HG02973 (cell line): ENCODE measurements around the gene LLGL1.

Source experiments
- ATAC-seq: cut with Tn5 transposase; IDR thresholded peaks from one replicate; pipeline ENCODE4 v1.9.1; 2021; ENCODE audit warnings: moderate library complexity; ENCODE audit not compliant: unreplicated experiment

Gene LLGL1

DNA sequence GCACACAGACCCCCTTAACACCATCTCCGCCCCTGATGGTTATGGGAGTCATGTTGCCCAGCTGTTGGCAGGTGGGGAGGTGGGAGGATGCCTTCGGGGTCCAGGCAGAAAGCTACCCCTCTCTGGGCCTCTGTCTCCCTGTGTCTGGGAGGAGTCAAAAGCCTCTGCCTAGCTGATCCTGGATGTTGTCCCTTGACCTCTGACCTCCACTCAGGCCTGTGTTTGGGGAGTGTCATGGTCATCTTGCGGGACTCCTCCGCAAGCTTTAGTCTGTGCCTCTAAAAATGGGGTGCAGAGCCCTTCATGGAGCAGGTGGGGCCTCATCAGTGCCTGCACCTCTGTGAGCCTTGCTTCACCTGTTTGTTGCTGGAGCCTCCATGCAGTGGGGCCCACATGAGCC lies 3.8 kb downstream of the LLGL1 start:
- no peak for ATAC-seq

DNA sequence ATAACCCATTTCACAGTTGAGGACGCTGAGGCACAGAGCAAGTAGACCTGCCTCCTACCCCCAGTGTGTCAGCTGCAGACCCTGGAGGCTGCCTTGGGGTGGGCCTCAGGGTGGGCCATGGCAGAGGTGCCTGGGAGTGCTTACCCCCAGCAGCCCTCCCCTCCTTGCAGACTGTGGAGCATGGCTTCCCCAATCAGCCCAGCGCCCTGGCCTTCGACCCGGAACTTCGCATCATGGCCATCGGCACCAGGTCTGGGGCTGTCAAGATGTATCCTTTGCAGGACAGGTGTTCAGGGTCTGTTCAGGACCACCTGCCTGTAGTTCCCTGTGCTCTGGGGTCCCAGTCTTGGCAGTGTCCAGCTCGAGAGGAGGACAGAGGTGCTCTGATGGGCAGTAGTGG lies 4.3 kb downstream of the LLGL1 start:
- no peak for ATAC-seq

DNA sequence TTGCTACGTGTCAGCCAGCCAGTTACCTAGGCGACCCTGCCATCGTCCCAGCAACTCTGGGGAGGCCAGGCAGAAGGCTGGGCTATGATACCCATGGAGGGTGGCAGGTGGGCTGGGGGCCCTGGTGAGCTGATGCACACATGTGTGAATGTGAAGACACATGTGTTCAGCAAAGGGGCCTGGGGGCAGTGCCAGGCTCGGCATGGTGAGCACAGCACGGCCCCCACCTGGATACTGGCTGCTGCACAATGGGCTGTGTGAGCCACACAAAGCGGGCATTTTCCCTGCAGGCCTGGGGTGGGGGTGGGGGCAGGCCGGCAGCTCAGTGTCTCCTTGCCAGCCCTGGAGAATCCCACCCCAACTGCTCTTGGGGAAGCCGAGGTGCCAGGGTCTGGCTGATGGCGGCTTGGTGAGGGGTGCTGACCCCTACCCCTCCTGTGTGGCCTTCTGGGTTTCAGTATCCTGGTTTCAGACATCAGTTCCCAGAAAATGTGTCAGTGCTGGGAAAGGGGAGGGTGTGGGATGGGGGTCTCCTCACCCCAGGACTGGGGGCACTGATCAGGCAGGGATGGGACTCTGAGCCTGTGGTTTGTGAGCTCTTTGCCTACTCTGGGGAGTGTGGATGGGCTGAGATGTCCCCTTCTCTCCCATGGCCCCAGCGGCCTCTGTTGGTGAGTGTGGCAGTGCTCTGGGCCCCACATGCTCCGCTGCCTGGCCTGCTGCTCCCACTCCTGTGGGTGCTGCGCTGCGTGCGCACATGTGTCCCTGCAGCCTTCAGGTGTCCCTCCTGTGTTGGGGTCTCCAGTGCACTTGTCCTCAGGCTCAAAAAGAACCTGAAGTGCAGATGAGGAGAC lies 5.1 kb downstream of the LLGL1 start:
- ATAC-seq = no peak

DNA sequence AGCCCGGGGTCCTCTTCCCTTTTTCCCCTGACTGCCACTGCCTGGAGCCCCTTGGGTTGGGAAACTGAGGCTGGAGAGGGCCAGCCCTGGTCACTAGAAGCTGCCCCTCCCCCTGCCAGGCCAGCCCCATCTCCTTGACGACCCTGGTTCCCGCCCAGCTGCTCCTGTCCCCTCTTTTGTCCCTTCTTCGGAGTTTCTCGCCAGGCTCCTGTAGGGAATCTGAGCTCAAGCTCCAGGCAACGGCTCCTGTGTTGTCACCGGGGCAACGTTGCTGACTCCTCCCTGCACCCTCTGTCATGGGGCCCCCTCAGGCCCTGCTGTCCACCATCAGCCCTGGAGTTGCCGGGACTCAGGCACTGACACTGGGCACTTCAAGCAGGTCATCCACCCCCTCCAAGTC lies 5.7 kb downstream of the LLGL1 start:
- no peak for ATAC-seq

DNA sequence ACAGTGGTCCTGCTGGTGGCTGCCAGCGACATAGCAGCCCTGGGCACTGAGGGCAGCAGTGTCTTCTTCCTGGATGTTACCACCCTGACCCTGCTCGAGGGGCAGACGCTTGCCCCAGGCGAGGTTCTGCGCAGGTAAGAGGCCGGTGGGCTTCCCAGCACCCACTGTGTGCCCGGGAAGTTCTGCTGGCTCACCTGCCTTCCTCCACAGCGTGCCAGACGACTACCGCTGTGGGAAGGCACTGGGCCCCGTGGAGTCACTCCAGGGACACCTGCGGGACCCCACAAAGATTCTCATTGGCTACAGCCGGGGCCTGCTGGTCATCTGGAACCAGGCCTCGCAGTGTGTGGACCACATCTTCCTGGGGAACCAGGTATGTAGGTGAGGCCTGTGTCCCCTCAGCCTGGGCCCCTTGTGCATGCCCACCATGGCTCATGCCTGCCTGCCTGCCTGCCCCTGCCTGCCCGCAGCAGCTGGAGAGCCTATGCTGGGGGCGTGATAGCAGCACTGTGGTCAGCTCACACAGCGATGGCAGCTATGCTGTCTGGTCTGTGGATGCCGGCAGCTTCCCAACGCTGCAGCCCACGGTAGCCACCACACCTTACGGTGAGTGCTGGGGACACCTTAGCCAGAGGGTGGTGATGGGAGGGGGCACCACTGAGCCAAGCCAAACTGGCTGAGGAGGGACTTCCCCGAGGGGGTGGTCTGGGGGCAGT lies 8.5 kb downstream of the LLGL1 start:
- ATAC-seq = no peak

DNA sequence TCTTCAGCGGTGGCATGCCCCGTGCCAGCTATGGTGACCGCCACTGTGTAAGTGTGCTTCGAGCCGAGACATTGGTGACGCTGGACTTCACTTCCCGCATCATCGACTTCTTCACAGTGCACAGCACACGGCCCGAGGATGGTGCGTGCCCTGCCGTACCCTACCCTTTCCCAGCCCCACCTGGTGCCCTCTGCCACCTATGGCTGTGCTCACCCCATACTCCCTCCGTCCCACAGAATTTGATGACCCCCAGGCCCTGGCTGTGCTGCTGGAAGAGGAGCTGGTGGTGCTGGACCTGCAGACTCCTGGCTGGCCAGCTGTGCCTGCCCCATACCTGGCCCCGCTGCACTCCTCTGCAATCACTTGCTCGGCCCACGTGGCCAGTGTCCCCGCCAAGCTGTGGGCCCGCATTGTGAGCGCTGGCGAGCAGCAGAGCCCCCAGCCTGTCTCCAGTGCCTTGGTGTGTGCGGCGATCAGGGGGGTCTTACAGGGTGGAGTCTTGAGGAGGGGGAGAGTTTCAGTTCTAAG lies 9.5 kb downstream of the LLGL1 start:
- no peak for ATAC-seq

DNA sequence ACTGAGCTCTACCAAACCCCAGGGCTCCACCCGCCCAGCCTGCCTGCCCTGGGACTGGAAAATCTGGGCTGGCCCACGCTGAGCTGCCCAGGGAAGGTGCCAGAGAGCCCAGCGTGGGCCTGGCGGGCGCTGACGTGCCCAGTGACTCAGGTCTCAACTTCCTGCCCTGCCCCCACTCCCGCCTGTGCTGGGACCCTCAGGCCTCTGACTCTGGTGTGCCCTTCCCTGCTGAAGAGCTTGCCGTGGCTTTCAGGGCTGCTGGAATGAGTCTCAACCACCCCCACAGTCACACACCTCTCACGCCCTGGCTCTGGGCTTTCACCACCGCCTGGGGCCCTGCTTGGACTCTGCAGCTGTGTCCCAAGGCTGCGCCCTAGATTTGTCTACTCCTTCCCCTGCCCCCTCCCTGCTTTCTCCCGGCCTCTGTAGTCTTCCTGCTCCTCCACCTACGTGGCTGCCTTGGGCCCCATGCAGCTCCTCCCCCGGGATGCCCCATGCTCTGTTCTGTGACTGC lies 10.4 kb downstream of the LLGL1 start:
- no peak for ATAC-seq

DNA sequence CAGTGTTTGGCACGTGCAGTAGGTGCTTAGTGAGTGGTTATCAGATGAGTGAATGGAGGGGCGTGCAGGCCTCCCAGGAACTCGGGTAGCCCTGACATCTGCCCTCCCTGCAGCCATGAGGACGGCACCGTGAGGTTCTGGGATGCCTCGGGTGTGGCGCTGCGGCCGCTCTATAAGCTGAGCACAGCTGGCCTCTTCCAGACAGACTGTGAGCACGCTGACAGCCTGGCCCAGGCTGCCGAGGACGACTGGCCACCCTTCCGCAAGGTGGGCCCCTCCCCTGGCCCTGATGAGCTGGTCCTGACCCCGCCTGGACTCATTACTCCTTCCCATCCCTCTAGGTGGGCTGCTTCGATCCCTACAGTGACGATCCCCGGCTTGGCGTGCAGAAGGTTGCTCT lies 11.1 kb downstream of the LLGL1 start:
- ATAC-seq = no peak

DNA sequence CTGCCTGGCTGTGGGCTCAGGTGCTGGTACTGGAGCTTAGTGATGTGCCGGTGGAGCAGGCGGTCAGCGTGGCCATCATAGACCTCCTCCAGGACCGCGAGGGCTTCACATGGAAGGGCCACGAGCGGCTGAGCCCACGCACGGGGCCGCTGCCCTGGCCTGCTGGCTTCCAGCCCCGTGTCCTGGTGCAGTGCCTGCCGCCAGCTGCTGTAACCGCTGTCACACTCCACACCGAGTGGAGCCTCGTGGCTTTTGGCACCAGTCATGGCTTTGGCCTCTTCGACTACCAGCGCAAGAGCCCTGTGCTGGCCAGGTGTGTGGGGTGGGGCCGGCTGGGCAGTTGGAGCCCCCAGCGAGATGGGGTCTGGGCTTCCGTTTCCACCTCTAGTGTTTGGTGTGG lies 12.0 kb downstream of the LLGL1 start:
- ATAC-seq = no peak

DNA sequence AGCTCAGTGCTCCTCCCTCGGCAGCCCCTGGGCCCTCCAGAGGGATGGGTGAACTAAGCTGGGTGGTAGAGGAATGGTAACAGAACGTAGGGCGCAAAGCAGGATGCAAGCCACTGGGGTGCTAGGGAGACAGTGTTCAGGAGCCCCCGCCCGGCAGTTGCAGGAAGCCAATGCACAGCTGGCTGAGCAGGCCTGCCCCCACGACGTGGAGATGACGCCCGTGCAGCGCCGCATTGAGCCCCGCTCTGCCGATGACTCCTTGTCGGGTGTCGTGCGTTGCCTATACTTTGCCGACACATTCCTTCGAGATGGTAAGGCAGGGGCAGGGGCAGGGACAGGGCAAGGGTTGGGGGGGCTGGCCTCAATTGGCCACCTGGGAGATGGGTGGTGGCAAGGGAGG lies 12.9 kb downstream of the LLGL1 start:
- ATAC-seq = no peak

DNA sequence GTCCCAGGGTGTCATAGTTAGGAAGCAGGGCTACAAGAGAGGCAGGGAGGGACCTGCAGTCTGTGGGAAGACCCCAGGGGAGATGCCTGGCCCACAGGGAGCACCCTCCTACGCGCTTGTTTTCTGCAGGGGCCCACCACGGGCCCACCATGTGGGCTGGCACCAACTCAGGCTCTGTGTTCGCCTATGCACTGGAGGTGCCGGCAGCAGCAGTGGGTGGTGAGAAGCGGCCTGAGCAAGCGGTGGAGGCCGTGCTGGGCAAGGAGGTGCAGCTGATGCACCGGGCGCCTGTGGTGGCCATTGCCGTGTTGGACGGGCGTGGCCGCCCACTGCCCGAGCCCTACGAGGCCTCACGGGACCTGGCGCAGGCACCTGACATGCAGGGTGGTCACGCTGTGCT lies 15.0 kb downstream of the LLGL1 start:
- ATAC-seq = no peak

DNA sequence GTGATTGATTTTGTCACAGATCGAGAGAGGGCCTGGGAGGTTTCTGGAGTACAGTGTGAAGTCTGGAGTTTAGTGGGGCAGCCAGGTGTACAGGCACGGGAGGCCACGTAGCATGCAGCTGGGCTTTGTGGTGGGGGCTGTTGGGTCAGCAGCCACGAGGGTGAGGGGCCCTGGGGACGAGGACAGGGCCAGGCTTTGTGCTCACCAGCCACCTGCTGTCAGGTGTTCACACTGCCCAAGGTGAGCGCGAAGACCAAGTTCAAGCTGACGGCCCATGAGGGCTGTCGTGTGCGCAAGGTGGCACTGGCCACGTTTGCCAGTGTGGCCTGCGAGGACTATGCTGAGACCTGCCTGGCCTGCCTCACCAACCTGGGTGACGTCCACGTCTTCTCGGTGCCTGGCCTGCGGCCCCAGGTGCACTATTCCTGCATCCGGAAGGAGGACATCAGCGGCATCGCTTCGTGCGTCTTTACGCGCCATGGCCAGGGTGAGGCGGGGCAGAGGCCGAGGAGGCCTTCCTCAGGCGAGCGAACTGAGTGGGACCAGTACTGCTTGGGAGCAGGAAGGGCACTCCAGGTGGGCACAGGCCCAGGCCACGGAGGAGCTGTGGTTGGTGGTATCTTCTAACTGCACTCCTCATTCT lies 15.9 kb downstream of the LLGL1 start:
- no peak for ATAC-seq

DNA sequence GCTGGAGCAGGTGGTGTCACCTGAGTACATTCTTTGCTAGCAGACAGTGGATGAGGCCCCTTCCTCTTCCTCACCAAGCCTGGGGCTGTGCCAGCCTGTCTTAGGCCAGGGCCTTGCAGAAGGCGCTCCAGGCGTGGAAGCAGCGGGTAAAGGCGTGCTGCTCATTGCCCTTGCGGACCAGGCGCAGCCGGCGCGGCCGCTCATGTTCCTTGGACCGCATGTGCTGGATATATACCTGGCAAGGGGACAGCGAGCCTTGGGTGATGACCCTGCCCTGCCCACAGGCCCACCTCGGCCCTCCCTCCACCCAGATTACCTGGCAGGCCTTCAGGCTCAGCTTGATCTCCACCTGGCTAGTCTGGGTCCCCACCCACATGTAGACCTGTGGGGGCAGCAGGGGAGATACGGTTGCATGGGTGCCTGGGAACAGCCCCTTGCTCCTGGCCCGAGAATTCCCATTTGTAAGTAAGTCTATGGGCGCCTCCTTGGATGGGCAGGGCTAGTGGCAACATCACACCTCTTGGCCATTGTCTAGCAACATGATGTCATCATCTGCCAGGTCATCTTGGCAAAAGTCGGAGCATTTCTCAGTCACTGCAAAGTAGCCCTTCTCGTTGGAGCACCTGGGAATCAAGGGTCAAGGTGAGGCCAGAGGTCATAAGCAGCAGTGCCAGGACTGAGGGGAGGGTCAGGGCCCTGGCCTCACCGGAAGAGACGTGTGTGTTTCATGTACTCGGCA lies 19.8 kb downstream of the LLGL1 start:
- ATAC-seq = no peak

DNA sequence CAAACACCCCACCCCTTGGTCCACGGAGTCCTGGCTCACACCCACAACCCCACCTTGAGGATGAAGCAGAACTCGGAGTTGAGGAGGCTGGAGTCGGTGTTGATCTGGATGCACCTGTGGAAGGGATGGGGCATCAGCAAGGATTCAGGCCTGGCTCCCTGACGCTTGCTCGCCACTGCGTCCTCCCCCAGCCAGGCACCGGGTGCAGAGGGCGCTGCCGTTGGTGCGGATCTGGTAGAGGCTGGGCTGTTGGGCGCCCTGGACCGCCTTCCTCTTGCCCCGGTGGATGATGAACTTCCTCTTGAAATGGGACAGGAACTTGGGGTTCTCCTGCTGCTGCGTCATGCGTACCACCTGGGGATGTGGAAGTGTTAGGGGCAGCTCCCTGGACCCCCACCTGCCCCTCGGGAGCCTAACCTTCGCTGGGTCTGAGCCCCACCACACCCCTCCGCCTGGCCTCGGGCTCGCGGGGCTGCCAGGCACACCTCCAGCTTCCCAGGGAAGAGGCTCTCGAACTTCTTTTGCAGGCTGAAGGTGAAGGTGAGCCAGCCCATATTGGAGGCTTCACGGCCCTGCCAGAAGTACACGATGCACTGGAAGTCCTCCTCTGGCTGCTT lies 20.8 kb downstream of the LLGL1 start:
- no peak for ATAC-seq

DNA sequence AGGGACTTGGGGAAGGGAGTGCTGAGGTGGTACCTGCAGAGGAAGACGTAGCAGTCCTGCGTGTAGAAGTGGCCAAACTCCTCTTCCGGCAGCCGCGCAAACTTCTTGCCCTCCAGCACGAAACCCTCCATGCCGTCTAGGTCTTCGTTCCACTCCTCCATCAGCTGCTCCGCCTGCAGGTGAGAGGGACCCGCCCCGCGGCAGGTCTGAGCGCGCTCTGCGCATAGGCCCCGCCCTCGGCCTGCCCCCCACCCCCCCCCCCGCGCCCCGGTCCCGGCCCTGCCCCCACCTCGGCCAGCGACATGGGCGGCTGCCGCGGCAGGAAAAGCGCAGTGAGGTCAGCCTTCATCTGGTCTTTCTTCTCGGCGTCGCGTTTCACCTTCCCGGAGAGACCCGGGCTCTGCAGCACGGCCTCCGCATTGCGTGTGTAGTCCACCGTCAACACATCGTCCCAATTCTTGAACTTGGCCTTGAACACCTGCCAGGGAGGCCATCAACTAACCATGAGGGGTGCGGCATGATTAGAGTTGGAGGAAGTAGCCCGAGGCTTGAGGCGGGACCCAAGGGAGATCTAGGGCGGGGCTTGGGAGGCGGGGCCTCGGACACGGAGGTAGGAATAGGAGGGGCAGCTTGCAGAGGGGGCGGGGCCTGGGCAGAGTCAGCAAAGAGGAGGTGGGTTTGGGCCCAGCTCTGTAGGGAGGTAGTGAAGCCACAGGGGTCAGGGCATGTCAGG lies 21.6 kb downstream of the LLGL1 start:
- ATAC-seq = no peak

DNA sequence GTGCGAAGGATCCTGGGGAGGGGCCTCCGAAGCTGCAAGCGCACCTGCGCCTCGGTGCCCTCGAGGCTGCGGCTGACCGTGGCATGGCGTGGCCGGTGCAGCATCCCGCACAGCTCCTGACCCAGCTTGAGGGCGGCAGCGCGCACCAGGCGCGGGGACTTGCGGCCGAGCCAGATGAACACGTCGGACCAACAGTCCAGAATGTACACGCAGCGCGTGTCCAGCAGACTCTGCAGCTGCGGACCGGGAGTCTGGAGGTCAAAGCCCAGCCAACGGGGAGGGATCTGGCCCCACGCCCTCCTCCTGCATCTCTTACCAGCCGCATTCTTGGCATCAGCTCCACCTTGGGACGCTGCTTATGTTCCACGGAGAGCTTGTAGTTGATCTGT lies 22.2 kb downstream of the LLGL1 start:
- no peak for ATAC-seq

DNA sequence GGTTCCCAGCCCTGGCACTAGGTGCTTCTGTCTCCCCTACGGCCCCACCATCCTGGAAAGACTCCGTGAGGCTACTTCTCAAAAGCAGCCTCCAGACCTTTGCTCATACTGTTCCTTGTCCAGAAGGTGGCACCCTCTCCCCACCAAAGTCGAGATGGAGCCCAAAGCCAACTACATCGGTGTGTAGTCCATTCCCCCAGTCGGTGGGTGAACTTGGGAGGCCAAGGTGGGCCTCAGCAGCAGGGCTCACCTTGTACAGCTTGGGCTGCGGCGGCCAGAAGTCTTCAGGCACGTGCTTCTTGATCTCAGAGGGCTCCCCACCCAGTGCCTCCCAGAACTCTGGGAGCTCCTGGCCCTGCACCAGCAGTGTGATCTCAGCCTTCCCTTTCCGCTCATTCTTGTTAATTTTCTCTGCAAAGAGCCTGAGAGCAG lies 22.9 kb downstream of the LLGL1 start:
- ATAC-seq = no peak

DNA sequence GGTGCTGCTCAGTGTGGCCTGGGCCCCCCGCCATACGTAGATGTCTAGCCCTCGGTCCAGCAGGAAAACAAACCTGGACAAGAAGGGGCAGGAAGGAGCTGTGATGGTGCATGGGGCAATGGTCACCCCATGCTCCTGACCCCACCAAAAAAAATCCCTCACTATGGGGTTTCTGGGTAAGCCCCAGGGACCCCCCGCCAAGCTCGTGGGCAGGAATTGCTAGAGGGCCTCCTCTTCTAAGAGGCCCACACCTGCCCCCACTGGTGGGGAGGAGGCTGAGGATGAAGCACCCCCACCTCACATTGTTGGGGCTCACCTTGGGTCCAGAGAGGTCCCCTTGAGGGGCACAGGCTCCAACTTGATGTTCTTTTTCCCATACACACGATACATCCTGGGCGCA lies 23.4 kb downstream of the LLGL1 start:
- ATAC-seq = no peak

DNA sequence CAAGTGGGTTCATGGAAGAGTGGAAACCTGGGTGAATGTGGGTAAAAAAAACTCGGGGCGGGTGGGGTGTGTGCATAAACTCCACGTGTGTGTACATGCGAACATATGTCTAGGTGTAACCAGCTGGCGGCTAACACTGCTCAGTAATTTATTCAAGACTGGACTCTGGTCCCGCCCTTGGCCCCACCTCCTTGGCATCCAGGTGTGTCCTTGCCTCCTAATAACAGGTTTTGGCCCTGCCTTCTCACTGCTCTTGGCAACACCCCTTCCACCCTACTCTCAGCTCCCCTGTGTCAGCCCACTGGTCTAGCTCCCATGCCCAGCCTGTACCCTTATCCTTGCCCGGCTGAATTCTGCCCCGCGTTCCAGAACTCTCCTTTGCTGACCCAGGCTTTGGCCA lies 24.8 kb downstream of the LLGL1 start:
- ATAC-seq = no peak

DNA sequence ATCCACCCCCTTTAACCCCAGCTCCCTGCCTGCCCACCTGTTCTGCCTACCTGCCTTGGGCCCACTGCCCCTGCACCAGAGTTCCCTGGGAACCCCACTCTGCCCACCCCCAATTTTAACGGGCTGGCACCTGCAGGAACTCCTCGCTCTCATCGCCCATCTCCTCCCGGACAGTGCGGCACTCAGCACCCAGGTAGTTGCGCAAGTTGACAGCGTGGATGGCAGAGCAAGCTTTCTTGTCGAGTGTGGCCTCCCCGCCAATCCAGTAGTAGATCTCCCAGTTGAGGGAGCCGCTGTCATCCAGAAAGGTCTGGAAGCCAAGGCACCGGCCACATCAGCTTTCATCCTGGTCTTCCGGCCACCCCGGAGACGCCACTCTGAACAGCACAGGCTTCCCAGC lies 25.3 kb downstream of the LLGL1 start:
- ATAC-seq = no peak
